IPS-20b (cell line): ENCODE data around the gene TMEM123.

ENCODE experiments used
- H3K27ac ChIP-seq: one replicate; pipeline ENCODE4 v1.5.1; 2013; ENCODE audit warnings: low read length
- H3K27me3 ChIP-seq: 2 replicates; pipeline ENCODE4 v1.6.1; 2013; ENCODE audit warnings: mild to moderate bottlenecking, low read length, inconsistent platforms; ENCODE audit not compliant: insufficient read depth
- H3K36me3 ChIP-seq: 2 replicates; pipeline ENCODE4 v1.6.1; 2013; ENCODE audit warnings: low read depth, mild to moderate bottlenecking, inconsistent platforms, low read length, moderate library complexity; ENCODE audit not compliant: insufficient read depth
- H3K4me1 ChIP-seq: 2 replicates; pipeline ENCODE4 v1.6.1; 2013; ENCODE audit warnings: mild to moderate bottlenecking, control low read depth, inconsistent platforms, low read length, moderate library complexity; ENCODE audit not compliant: insufficient read depth
- H3K4me3 ChIP-seq: 2 replicates; pipeline ENCODE4 v1.5.1; 2013; ENCODE audit warnings: mild to moderate bottlenecking, low read length, inconsistent platforms
- H3K9ac ChIP-seq: 2 replicates; pipeline ENCODE4 v1.6.1; 2013; ENCODE audit warnings: low read depth, mild to moderate bottlenecking, inconsistent platforms, low read length, moderate library complexity
- H3K9me3 ChIP-seq: 2 replicates; pipeline ENCODE4 v1.6.1; 2013; ENCODE audit warnings: mild to moderate bottlenecking, low read depth, low read length, inconsistent platforms; ENCODE audit not compliant: insufficient read depth

Gene TMEM123

DNA sequence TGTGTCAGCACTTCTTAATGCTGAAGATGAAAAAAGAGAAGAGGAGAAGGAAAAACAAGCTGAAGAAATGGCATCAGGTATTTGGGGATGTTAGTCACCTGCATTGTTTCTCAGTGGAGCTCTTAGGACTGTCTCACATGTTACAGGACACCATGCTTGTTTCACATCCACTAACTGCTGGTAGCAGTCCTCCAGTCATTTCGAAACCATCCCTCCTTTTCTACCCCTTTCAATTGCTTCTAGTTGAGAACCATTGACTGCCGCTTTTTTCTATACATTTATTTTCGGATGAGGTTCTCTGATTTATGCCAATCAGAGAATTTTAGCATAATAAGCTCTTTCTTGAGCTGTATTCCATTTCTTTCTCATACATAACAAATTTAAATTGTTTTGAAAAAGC, 84.1 kb downstream of the TMEM123 start:
- H3K27ac ChIP-seq, result no peak overlapping the region
- H3K9me3 ChIP-seq, result no peaks in the 10 kb centered on the region
- H3K36me3 ChIP-seq, result peaks cover 50% of the 10 kb centered on the region
- H3K27me3 ChIP-seq, result no peaks in the 10 kb centered on the region
- H3K4me3 ChIP-seq, result no peak overlapping the region
- no peak overlapping the region for H3K9ac ChIP-seq
- H3K4me1 ChIP-seq, result no peaks in the 10 kb centered on the region

DNA sequence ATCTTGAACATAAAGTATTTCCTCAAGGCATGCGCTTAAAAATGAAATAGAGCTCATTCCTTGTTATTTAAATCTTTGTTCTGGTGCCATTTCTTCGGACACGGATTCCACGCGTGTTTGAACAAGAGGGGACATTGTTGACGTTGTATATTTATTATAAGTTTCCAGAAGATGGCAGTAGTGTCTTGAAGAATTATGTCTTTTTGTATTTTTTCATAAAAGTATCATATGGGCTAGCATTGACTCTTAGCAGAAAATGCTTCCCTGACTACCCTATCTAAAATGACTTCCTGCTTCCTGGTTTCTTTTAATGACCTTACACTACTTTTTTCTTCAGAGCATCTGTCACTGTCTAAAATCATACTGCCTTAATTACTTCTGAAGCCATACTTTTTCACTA, 85.2 kb downstream of the TMEM123 start:
- H3K9me3 ChIP-seq, result no peaks in the 10 kb centered on the region
- H3K4me3 ChIP-seq, result no peak overlapping the region
- H3K4me1 ChIP-seq, result no peaks in the 10 kb centered on the region
- no peak overlapping the region for H3K27ac ChIP-seq
- H3K27me3 ChIP-seq, result no peaks in the 10 kb centered on the region
- no peak overlapping the region for H3K9ac ChIP-seq
- peaks cover 61% of the 10 kb centered on the region for H3K36me3 ChIP-seq

- Histone ChIP-seq H3K27me3 (no peaks in the 10 kb centered on the region), H3K36me3 (peaks cover 67% of the 10 kb centered on the region), H3K9me3 (no peaks in the 10 kb centered on the region)
These were observed 87.6 kb downstream of the TMEM123 start for GRCh38 chr11:102364991-102365390.

GRCh38 chr11:102361086-102362031, 91.2 kb downstream of the TMEM123 start:
- H3K36me3 ChIP-seq, result peaks cover 50% of the 10 kb centered on the region
- no peak overlapping the region for H3K4me3 ChIP-seq
- H3K4me1 ChIP-seq, result no peaks in the 10 kb centered on the region
- no peaks in the 10 kb centered on the region for H3K27me3 ChIP-seq
- H3K9ac ChIP-seq, result no peak overlapping the region
- H3K27ac ChIP-seq, result no peak overlapping the region
- H3K9me3 ChIP-seq, result no peaks in the 10 kb centered on the region

More at GRCh38 chr11:102364991-102365390, 87.6 kb downstream of the TMEM123 start:
- Histone ChIP-seq H3K27ac (no peak overlapping the region), H3K4me1 (no peaks in the 10 kb centered on the region), H3K9ac (no peak overlapping the region), H3K4me3 (no peak overlapping the region)

- Histone ChIP-seq H3K36me3 (peaks cover 45% of the 10 kb centered on the region), H3K4me1 (no peaks in the 10 kb centered on the region), H3K9me3 (no peaks in the 10 kb centered on the region), H3K4me3 (no peak overlapping the region), H3K9ac (no peak overlapping the region), H3K27me3 (no peaks in the 10 kb centered on the region), H3K27ac (no peak overlapping the region)
These were observed 91.9 kb downstream of the TMEM123 start for GRCh38 chr11:102360681-102361080.

- Histone ChIP-seq H3K27ac (no peak overlapping the region), H3K36me3 (peaks cover 36% of the 10 kb centered on the region), H3K9me3 (no peaks in the 10 kb centered on the region), H3K9ac (no peak overlapping the region), H3K4me3 (no peak overlapping the region), H3K27me3 (no peaks in the 10 kb centered on the region), H3K4me1 (no peaks in the 10 kb centered on the region)
These were observed 93.2 kb downstream of the TMEM123 start for GRCh38 chr11:102359372-102359771.

- Histone ChIP-seq H3K9ac (no peak overlapping the region), H3K36me3 (peaks cover 17% of the 10 kb centered on the region; the same call in 1 of the 2 replicates), H3K4me3 (no peak overlapping the region), H3K4me1 (no peaks in the 10 kb centered on the region), H3K27me3 (no peaks in the 10 kb centered on the region), H3K9me3 (no peaks in the 10 kb centered on the region), H3K27ac (no peak overlapping the region)
These were observed 95.4 kb downstream of the TMEM123 start for GRCh38 chr11:102357116-102357515.

DNA sequence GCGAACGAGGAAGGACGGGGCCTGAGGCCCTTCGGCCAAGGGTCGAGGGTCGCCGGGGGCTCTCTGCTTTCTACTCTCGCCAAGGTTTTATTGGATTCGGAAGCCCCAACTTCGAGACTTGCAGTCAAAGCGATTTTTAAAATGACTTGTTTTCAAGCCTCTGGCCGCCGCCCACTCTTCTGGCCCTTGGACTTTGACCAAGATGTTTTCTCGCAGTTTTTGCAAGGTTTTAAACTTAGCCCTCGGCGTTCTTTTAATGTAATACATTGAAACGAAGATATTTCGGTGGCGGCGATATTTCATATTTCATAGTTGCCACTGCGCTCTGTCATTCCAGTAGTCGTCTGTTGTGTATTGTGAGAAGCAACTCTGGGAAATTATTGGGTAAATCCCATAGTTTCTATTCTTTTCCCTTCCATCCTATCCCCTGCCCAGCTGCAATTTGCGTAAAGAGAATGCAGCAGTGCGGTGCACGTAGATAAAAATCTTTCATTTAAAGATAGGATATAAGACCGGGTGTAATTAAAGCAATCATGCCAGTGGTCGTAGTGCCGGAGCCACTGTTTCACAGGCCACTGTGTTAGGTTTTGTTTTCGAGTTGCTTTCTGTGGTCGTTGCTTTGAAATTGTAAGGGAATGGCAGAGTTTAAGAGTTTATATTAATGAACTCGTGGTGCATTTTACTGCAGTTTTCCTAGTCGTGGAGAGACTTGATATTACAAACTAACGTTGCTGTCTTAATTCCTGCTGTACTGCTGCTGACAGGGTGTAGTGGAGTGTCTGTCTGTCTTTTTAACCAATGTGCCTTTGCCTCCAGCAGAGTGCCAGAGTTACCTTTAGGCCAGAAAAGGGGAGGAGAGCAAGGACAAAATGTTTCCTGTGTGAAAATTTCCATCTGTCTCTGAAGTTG, 104.8 kb downstream of the TMEM123 start:
- peak overlapping the region; percentile 91 for H3K4me3 ChIP-seq
- H3K27ac ChIP-seq, result peak overlapping the region; percentile 78
- H3K27me3 ChIP-seq, result no peaks in the 10 kb centered on the region
- peaks cover 6% of the 10 kb centered on the region for H3K36me3 ChIP-seq
- H3K9me3 ChIP-seq, result no peaks in the 10 kb centered on the region
- peaks cover 5% of the 10 kb centered on the region; the same call in 1 of the 2 replicates for H3K4me1 ChIP-seq
- H3K9ac ChIP-seq, result peak overlapping the region; percentile 84

GRCh38 chr11:102346748-102347461, 105.7 kb downstream of the TMEM123 start, which contains the start of gene BIRC2:
Gene BIRC2 (plus strand): TSS chr11:102347214. CDS start chr11:102349855, 2,641 bp downstream.
- H3K4me3 ChIP-seq, result peak within 1 kb of the TSS; percentile 91
- peaks cover 6% of the 10 kb centered on the region for H3K36me3 ChIP-seq
- peaks cover 5% of the 10 kb centered on the region; the same call in 1 of the 2 replicates for H3K4me1 ChIP-seq
- peak within 1 kb of the TSS; percentile 90 for H3K9ac ChIP-seq
- peak within 1 kb of the TSS; percentile 78 for H3K27ac ChIP-seq
- no peaks in the 10 kb centered on the region for H3K27me3 ChIP-seq
- H3K9me3 ChIP-seq, result no peaks in the 10 kb centered on the region

DNA sequence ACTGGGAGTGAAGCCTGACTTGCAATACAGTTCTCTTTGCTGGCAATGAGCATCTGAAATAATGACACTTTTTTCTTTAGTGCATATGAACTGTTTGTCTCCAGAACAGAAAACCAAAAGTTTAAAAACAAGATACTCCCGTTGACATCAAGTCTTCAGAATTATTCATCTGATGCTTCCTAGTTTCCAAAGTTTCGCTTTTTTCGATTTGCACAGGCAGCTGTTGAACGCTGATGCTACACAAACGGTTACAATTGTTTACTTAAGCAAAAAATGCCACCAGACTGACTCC, 106.2 kb downstream of the TMEM123 start:
- Histone ChIP-seq H3K4me3 (peak overlapping the region; percentile 91), H3K27ac (peak overlapping the region; percentile 30), H3K36me3 (peaks cover 6% of the 10 kb centered on the region), H3K9ac (peak overlapping the region; percentile 90), H3K4me1 (peaks cover 5% of the 10 kb centered on the region; the same call in 1 of the 2 replicates), H3K9me3 (no peaks in the 10 kb centered on the region), H3K27me3 (no peaks in the 10 kb centered on the region)
